Skeletal muscle satellite cell (primary cell): ENCODE results near the gene OSBPL5. TPM values are rescaled to one million over a fixed set of nuclear protein-coding genes. Genes with fewer than 3 reads are reported as not detected.

Experiments
- H3K27me3 ChIP-seq: 2 replicates; pipeline ENCODE4 v1.7.0; 2013; ENCODE audit warnings: low read length; ENCODE audit not compliant: control insufficient read depth, insufficient read depth
- H3K36me3 ChIP-seq: 2 replicates; pipeline ENCODE4 v1.7.0; 2013; ENCODE audit warnings: mild to moderate bottlenecking, control low read depth, low read length; ENCODE audit not compliant: insufficient read depth
- H3K4me1 ChIP-seq: 2 replicates; pipeline ENCODE4 v1.7.0; 2013; ENCODE audit warnings: low read length; ENCODE audit not compliant: control insufficient read depth, insufficient read depth
- H3K4me2 ChIP-seq: 2 replicates; pipeline ENCODE4 v1.7.0; 2013; ENCODE audit warnings: mild to moderate bottlenecking, low read length
- H3K4me3 ChIP-seq: 2 replicates; pipeline ENCODE4 v1.7.0; 2013; ENCODE audit warnings: low read length
- H3K9ac ChIP-seq: 2 replicates; pipeline ENCODE4 v1.7.0; 2013; ENCODE audit warnings: mild to moderate bottlenecking, low read depth, low read length, moderate library complexity
- H3K9me3 ChIP-seq: replicated peaks from 2 replicates; pipeline ENCODE4 v1.7.0; 2013; ENCODE audit warnings: mild to moderate bottlenecking, control low read depth, low read length
- total RNA-seq: library from RNA; depleted of rRNA; stranded (reverse); fragments of >200 nt; gene quantifications from 2 replicates; pipeline ENCODE4 v1.2.3, GENCODE V29; 2012; rRNA removed

OSBPL5 gene, protein sequence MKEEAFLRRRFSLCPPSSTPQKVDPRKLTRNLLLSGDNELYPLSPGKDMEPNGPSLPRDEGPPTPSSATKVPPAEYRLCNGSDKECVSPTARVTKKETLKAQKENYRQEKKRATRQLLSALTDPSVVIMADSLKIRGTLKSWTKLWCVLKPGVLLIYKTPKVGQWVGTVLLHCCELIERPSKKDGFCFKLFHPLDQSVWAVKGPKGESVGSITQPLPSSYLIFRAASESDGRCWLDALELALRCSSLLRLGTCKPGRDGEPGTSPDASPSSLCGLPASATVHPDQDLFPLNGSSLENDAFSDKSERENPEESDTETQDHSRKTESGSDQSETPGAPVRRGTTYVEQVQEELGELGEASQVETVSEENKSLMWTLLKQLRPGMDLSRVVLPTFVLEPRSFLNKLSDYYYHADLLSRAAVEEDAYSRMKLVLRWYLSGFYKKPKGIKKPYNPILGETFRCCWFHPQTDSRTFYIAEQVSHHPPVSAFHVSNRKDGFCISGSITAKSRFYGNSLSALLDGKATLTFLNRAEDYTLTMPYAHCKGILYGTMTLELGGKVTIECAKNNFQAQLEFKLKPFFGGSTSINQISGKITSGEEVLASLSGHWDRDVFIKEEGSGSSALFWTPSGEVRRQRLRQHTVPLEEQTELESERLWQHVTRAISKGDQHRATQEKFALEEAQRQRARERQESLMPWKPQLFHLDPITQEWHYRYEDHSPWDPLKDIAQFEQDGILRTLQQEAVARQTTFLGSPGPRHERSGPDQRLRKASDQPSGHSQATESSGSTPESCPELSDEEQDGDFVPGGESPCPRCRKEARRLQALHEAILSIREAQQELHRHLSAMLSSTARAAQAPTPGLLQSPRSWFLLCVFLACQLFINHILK
- total RNA-seq, result 35.0 and 37.1 TPM in 2 replicates

GRCh38 chr11:3165152-3165705 lies at the start of gene OSBPL5:
Gene OSBPL5, minus strand, starts transcription at chr11:3165310. Its CDS starts 36,162 bp downstream, at chr11:3129148.
- Histone ChIP-seq H3K4me1 (peaks cover 50% of the 10 kb centered on the region), H3K9me3 (no peaks in the 10 kb centered on the region), H3K27me3 (no peaks in the 10 kb centered on the region), H3K4me3 (peak within 1 kb of the TSS; percentile 92), H3K9ac (peak within 1 kb of the TSS; percentile 82), H3K4me2 (peak within 1 kb of the TSS; percentile 97), H3K36me3 (no peaks in the 10 kb centered on the region)

DNA sequence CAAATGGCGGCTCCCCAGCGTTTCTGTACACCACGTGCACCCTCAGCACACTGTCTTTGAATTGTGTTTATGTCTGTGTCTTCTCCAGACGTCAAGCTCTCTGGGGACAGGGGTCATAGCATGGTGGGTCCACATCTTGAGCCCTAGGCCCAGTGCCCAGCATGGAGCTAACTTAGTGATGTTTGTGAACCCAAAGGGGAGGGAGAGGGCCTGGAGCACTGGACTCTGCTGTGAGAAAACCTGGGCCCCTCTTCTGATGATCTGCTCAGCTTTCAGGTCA lies 49.2 kb upstream of the OSBPL5 start:
- no peak overlapping the region for H3K9ac ChIP-seq
- no peak overlapping the region for H3K4me3 ChIP-seq
- H3K36me3 ChIP-seq, result no peaks in the 10 kb centered on the region
- peaks cover 35% of the 10 kb centered on the region for H3K27me3 ChIP-seq
- no peaks in the 10 kb centered on the region for H3K4me1 ChIP-seq
- H3K4me2 ChIP-seq, result no peak overlapping the region
- H3K9me3 ChIP-seq, result no peaks in the 10 kb centered on the region

- no peak overlapping the region for H3K9ac ChIP-seq
- peaks cover 35% of the 10 kb centered on the region for H3K27me3 ChIP-seq
- H3K4me1 ChIP-seq, result no peaks in the 10 kb centered on the region
- no peak overlapping the region for H3K4me3 ChIP-seq
- H3K4me2 ChIP-seq, result no peak overlapping the region
- no peaks in the 10 kb centered on the region for H3K9me3 ChIP-seq
- no peaks in the 10 kb centered on the region for H3K36me3 ChIP-seq
These were observed 48.7 kb upstream of the OSBPL5 start for GRCh38 chr11:3213659-3214419.

DNA sequence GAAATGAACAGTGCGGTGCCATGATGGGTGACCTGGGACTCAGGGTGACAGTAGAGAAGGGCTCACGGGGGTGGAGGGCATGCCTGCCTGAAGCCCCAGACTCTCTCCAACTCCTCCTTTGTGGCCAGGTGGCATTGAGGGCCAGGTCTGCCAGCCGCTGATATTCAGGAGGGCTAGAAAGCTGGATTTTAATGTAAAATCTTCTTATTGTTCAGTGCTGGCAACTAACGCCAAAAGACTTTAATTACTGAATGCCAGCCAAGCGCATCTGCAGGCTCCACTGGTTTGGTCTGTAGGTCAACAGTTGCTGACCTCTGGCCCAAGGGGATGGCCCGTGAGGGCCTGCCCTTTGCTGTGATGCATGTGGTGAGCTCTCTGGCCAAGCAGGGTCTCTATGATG lies 43.2 kb upstream of the OSBPL5 start:
- Histone ChIP-seq H3K27me3 (peaks cover 42% of the 10 kb centered on the region), H3K9me3 (no peaks in the 10 kb centered on the region), H3K36me3 (no peaks in the 10 kb centered on the region), H3K4me2 (no peak overlapping the region), H3K4me3 (no peak overlapping the region), H3K9ac (no peak overlapping the region), H3K4me1 (no peaks in the 10 kb centered on the region)

GRCh38 chr11:3207526-3208189 lies 42.5 kb upstream of the OSBPL5 start:
- Histone ChIP-seq H3K4me2 (no peak overlapping the region), H3K36me3 (no peaks in the 10 kb centered on the region), H3K4me3 (no peak overlapping the region), H3K9me3 (no peaks in the 10 kb centered on the region), H3K27me3 (peaks cover 43% of the 10 kb centered on the region), H3K9ac (no peak overlapping the region), H3K4me1 (no peaks in the 10 kb centered on the region)

GRCh38 chr11:3206922-3207204 lies 41.8 kb upstream of the OSBPL5 start:
- H3K9ac ChIP-seq, result no peak overlapping the region
- no peak overlapping the region for H3K4me2 ChIP-seq
- no peaks in the 10 kb centered on the region for H3K9me3 ChIP-seq
- no peaks in the 10 kb centered on the region for H3K4me1 ChIP-seq
- peaks cover 47% of the 10 kb centered on the region for H3K27me3 ChIP-seq
- no peak overlapping the region for H3K4me3 ChIP-seq
- no peaks in the 10 kb centered on the region for H3K36me3 ChIP-seq

GRCh38 chr11:3206156-3206921 lies 41.2 kb upstream of the OSBPL5 start:
- Histone ChIP-seq H3K9me3 (no peaks in the 10 kb centered on the region), H3K27me3 (peaks cover 53% of the 10 kb centered on the region), H3K4me2 (no peak overlapping the region), H3K4me3 (no peak overlapping the region), H3K4me1 (no peaks in the 10 kb centered on the region), H3K36me3 (no peaks in the 10 kb centered on the region), H3K9ac (no peak overlapping the region)

DNA sequence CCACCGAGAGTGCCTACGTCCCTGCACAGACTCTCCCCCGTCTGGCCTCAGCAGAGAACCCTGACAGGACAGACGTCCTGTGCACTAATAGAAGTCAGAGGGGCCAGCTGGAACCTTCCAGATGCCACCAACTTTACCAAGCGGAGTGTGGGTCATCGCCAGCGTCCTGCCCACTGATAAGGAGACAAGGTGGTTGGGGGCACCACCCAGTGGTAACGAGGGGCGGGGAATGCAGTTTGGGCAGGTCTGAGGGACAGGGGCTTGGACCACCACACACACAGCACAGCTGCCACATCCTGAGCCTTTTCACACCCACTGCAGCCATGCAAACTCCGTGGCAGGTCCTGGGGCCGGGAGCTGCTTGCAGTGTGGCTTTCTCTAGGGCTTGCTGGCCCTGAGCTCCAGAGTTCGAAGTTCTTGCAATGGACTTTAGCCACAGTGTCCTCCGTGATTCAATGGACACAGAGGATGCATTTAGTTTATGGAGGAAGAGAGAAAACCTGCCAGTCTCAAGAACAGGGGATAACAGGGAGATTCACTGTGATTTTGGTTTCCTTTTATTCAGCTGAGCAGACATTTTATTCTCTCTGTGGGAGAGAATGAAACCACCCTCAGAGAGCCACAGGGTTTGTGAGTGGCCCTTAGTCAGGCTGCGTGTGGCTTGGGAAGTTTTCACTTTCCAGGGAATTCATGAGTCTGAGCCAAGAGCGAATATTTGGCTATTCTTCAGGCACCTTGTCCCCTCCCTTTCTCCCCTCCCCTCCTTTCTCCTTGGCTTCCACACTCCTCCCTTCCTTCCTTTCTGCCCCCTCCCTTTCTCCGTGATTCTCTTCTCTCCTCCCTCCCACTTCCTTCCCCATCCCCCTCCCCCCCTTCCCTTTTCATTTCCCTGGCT lies 40.4 kb upstream of the OSBPL5 start:
- H3K4me2 ChIP-seq, result no peak overlapping the region
- no peak overlapping the region for H3K9ac ChIP-seq
- no peaks in the 10 kb centered on the region for H3K4me1 ChIP-seq
- H3K9me3 ChIP-seq, result no peaks in the 10 kb centered on the region
- no peak overlapping the region for H3K4me3 ChIP-seq
- no peaks in the 10 kb centered on the region for H3K36me3 ChIP-seq
- H3K27me3 ChIP-seq, result peaks cover 60% of the 10 kb centered on the region

DNA sequence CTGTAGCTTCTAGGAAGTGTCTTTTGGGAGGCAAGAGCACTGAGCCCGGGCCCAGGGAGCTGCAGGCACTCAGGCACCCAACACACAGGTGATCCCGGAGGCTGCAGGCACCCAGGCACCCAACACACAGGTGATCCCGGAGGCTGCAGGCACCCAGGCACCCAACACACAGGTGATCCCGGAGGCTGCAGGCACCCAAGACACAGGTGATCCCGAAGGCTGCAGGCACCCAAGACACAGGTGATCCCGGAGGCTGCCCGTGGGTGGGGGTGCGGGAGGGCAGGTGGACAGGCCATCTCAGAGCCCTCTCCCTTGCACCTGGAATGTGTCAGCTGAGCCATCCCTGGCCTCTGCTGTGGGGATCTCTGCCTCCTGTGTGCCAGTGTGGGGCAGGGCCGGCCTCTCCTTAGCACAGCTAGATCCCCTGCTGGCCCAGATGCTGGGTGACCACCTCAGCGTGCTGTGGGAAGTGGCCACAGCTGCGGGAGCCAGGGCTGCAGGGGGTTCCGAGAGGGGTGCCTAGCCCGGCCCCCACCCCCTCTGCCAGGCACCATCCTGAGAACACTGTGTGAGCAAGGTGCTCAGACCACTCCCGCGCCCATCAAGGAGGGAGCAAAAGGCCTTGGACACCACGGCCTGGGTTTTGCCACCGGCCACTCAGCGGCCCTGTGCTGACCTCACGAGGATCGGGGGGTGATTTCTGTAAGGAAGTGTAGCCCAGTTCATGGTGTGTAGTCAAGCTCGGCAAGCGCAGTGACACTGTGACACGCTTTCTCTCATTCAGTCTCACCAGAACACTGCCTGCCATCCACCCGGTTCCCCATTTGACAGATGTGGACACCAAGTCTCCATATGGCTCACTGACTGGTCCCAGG lies 39.3 kb upstream of the OSBPL5 start:
- Histone ChIP-seq H3K36me3 (no peaks in the 10 kb centered on the region), H3K4me1 (no peaks in the 10 kb centered on the region), H3K4me3 (no peak overlapping the region), H3K9ac (no peak overlapping the region), H3K27me3 (peaks cover 67% of the 10 kb centered on the region), H3K9me3 (no peaks in the 10 kb centered on the region), H3K4me2 (no peak overlapping the region)
